MM.1S (cell line): ENCODE results near the gene SNX18.
"Not testable (repeated sequence)": the region's sequence is repeated elsewhere in the genome, so short reads cannot be mapped to it uniquely, and the experiment has no call there.

Experiments used
- DNase-seq: peaks from one replicate; pipeline ENCODE4 v3.0.0-alpha.2; 2015
- H2AFZ ChIP-seq: fragments of 300-600 bp; sonication (generic); 2 replicates; pipeline ENCODE4 v1.6.0; 2016; ENCODE audit warnings: antibody characterized with exemption, low read length
- H3F3A ChIP-seq: fragments of 300-600 bp; sonication (generic); 2 replicates; pipeline ENCODE4 v1.6.1; 2016; ENCODE audit warnings: mild to moderate bottlenecking, antibody characterized with exemption, low read length, moderate library complexity, mixed read lengths; ENCODE audit not compliant: insufficient read depth
- H3K27ac ChIP-seq: fragments of 300-600 bp; sonication (generic); 2 replicates; pipeline ENCODE4 v1.5.1; 2016; ENCODE audit warnings: mild to moderate bottlenecking, low read length
- H3K27me3 ChIP-seq: fragments of 300-600 bp; sonication (generic); replicated peaks from 2 replicates; pipeline ENCODE4 v1.6.0; 2016; ENCODE audit warnings: low read length; ENCODE audit not compliant: insufficient read depth
- H3K36me3 ChIP-seq: fragments of 300-600 bp; sonication (generic); replicated peaks from 2 replicates; pipeline ENCODE4 v1.6.1; 2016; ENCODE audit warnings: mild to moderate bottlenecking, low read length, mixed read lengths; ENCODE audit not compliant: insufficient read depth
- H3K4me1 ChIP-seq: fragments of 300-600 bp; sonication (generic); 2 replicates; pipeline ENCODE4 v1.6.1; 2016; ENCODE audit warnings: low read length, mixed read lengths
- H3K4me2 ChIP-seq: fragments of 300-600 bp; sonication (generic); 2 replicates; pipeline ENCODE4 v1.6.0; 2016; ENCODE audit warnings: low read depth, low read length
- H3K4me3 ChIP-seq: fragments of 300-600 bp; sonication (generic); 2 replicates; pipeline ENCODE4 v1.5.1; 2016; ENCODE audit warnings: low read length, mixed read lengths
- H3K79me2 ChIP-seq: fragments of 300-600 bp; sonication (generic); 2 replicates; pipeline ENCODE4 v1.6.1; 2016; ENCODE audit warnings: mixed run types, low read length, mixed read lengths
- H3K9ac ChIP-seq: fragments of 300-600 bp; sonication (generic); 2 replicates; pipeline ENCODE4 v1.6.1; 2016; ENCODE audit warnings: low read length, mixed read lengths
- H3K9me2 ChIP-seq: fragments of 300-600 bp; sonication (generic); replicated peaks from 2 replicates; pipeline ENCODE4 v1.6.1; 2016; ENCODE audit warnings: mild to moderate bottlenecking, low read length, mixed read lengths; ENCODE audit not compliant: insufficient read depth
- H3K9me3 ChIP-seq: fragments of 300-600 bp; sonication (generic); replicated peaks from 2 replicates; pipeline ENCODE4 v1.6.1; 2016; ENCODE audit warnings: mild to moderate bottlenecking, low read length, mixed read lengths; ENCODE audit not compliant: insufficient read depth
- H4K20me1 ChIP-seq: fragments of 300-600 bp; sonication (generic); 2 replicates; pipeline ENCODE4 v1.6.1; 2016; ENCODE audit warnings: mild to moderate bottlenecking, low read length, moderate library complexity, mixed read lengths; ENCODE audit not compliant: insufficient read depth
- CTCF ChIP-seq: fragments of 300-600 bp; sonication (generic); IDR thresholded peaks from 2 replicates; pipeline ENCODE4 v1.5.1; 2016; ENCODE audit warnings: antibody characterized with exemption, low read length, mixed read lengths
- EZH2 ChIP-seq: fragments of 300-600 bp; sonication (generic); optimal IDR thresholded peaks from 2 replicates; pipeline ENCODE3; 2017; ENCODE audit warnings: low read depth, mild to moderate bottlenecking, antibody characterized with exemption, low read length, mixed read lengths
- EZH2phosphoT487 ChIP-seq: fragments of 300-600 bp; sonication (generic); IDR thresholded peaks from 2 replicates; pipeline ENCODE4 v1.6.1; 2018; ENCODE audit warnings: antibody characterized with exemption, low read length

The SNX18 gene

GRCh38 chr5:54534191-54535004, 16.8 kb downstream of the SNX18 start:
- Histone ChIP-seq H3K4me1 (no peaks in the 10 kb centered on the region), H2AFZ (no peak overlapping the region), H3K36me3 (no peaks in the 10 kb centered on the region), H3K9me3 (no peaks in the 10 kb centered on the region), H3K9me2 (no peaks in the 10 kb centered on the region), H3K9ac (no peak overlapping the region), H3K27ac (no peak overlapping the region), H3K4me3 (no peak overlapping the region), H3K79me2 (peaks cover 94% of the 10 kb centered on the region), H4K20me1 (0 out of 2 replicates have a peak, but pooled peaks cover 6% of the 10 kb centered on the region), H3K27me3 (no peaks in the 10 kb centered on the region), H3K4me2 (no peak overlapping the region), H3F3A (no peaks in the 10 kb centered on the region)
- DNase-seq, result no peak
- TF ChIP-seq CTCF (no peak), EZH2phosphoT487 (no peak), EZH2 (no peak)

DNA sequence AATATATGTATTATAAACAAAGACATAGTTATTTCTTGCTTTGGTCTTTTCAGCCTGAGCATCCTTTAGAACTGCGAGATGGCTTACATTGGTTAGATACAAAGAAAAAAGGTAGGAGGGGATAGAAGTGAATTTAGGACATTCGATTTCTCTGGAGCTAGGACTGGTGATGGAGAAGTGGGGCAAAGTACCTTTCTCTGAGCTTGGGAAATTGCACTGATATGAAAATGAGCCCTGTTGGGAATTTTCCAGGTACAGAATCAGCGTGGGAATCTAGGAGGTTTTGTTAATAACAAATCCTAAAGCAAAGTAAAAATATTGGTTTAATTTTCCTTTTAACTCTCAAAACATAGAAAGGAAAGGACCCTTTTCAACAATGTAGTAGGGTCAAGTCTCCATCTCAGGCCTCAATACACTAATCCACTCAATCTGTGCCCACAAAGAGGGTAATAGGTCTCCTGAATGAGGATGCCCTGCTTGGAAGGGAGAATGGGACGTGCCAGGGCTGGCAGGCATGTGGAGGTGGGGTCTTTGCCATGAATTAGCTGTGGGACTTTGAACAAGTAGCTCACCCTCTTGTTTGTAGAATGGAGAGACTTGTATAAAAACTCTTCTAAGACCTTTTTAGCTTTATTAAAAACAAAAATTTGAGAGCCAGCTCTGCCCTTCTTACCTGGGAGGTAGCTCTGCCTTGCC, 17.7 kb downstream of the SNX18 start:
- Histone ChIP-seq H3K27ac (no peak overlapping the region), H3K9me2 (no peaks in the 10 kb centered on the region), H3K27me3 (no peaks in the 10 kb centered on the region), H3K36me3 (no peaks in the 10 kb centered on the region), H3F3A (no peaks in the 10 kb centered on the region), H3K4me3 (no peak overlapping the region), H3K4me1 (no peaks in the 10 kb centered on the region), H3K9me3 (no peaks in the 10 kb centered on the region), H3K4me2 (no peak overlapping the region), H2AFZ (no peak overlapping the region), H3K79me2 (peaks cover 94% of the 10 kb centered on the region), H4K20me1 (0 out of 2 replicates have a peak, but pooled peaks cover 4% of the 10 kb centered on the region), H3K9ac (no peak overlapping the region)
- TF ChIP-seq EZH2, result no peak
- no peak for DNase-seq

- not testable (repeated sequence) for H3K4me2 ChIP-seq, H3K27me3 ChIP-seq, H3K9me2 ChIP-seq, H3K4me1 ChIP-seq, H3K27ac ChIP-seq, H2AFZ ChIP-seq, H3K4me3 ChIP-seq, H3K9ac ChIP-seq, DNase-seq, H3F3A ChIP-seq, H3K36me3 ChIP-seq, H3K9me3 ChIP-seq, H4K20me1 ChIP-seq
- H3K79me2 ChIP-seq, result peaks cover 95% of the 10 kb centered on the region
These were observed 18.8 kb downstream of the SNX18 start for GRCh38 chr5:54536375-54536774.

DNA sequence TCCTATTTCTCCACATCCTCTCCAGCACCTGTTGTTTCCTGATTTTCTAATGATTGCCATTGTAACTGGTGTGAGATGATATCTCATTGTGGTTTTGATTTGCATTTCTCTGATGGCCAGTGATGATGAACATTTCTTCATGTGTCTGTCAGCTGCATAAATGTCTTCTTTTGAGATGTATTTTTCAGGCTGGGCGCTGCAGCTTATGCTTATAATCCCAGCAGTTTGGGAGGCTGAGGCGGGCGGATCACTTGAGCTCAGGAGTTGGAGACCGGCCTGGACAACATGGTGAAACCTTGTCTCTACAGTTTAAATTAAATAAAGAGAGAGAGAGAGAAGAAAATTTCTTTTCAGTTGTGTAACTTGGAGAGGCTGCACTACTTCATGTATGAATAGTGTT, 19.3 kb downstream of the SNX18 start:
- H3K36me3 ChIP-seq, H3K27ac ChIP-seq, H3K9ac ChIP-seq, H2AFZ ChIP-seq, DNase-seq, H3K9me3 ChIP-seq, H3K4me1 ChIP-seq, H3F3A ChIP-seq, H3K27me3 ChIP-seq, H3K9me2 ChIP-seq, H4K20me1 ChIP-seq, H3K4me2 ChIP-seq, H3K4me3 ChIP-seq: not testable (repeated sequence)
- peaks cover 95% of the 10 kb centered on the region for H3K79me2 ChIP-seq
